Renal cortical epithelial cell (primary cell): ENCODE data around the gene CLEC17A. TPM values are rescaled to one million over a fixed set of nuclear protein-coding genes. Genes with fewer than 3 reads are reported as not detected.
"Not testable (repeated sequence)": the region's sequence is repeated elsewhere in the genome, so short reads cannot be mapped to it uniquely, and the experiment has no call there.

Experiments used
- DNase-seq: peaks from one replicate; pipeline ENCODE4 v3.0.0-alpha.2; 2011; ENCODE audit warnings: low read depth
- total RNA-seq: library from RNA; depleted of rRNA; stranded (reverse); fragments of >200 nt; gene quantifications from 2 replicates; pipeline ENCODE4 v1.2.3, GENCODE V29; 2014

CLEC17A gene
- total RNA-seq, 1 donor from 2014 or later = not detected

GRCh38 chr19:14580623-14581237 is 2.2 kb upstream of the CLEC17A start:
- DNase-seq = no peak

GRCh38 chr19:14584372-14584771 is 1.5 kb downstream of the CLEC17A start:
- DNase-seq = not testable (repeated sequence)

GRCh38 chr19:14585187-14585586 is 2.3 kb downstream of the CLEC17A start:
- not testable (repeated sequence) for DNase-seq

GRCh38 chr19:14589433-14589832 is 6.5 kb downstream of the CLEC17A start:
- not testable (repeated sequence) for DNase-seq

- no peak for DNase-seq
These were observed 12.7 kb downstream of the CLEC17A start for GRCh38 chr19:14595558-14595957.

GRCh38 chr19:14599548-14600147 is 16.8 kb downstream of the CLEC17A start:
- no peak for DNase-seq

- DNase-seq = no peak
These were observed 21.1 kb downstream of the CLEC17A start for GRCh38 chr19:14603990-14604387.

GRCh38 chr19:14606627-14607026 is 23.7 kb downstream of the CLEC17A start:
- no peak for DNase-seq

- no peak for DNase-seq
These were observed 28.2 kb downstream of the CLEC17A start for GRCh38 chr19:14611051-14611450.

- not testable (repeated sequence) for DNase-seq
These were observed 29.4 kb downstream of the CLEC17A start for GRCh38 chr19:14612242-14612641.

GRCh38 chr19:14612657-14613056 is 29.8 kb downstream of the CLEC17A start:
- no peak for DNase-seq

- DNase-seq = not testable (repeated sequence)
These were observed 30.7 kb downstream of the CLEC17A start for GRCh38 chr19:14613399-14614098.

GRCh38 chr19:14614099-14614412 is 31.2 kb downstream of the CLEC17A start:
- DNase-seq = no peak

GRCh38 chr19:14615623-14616022 is 32.7 kb downstream of the CLEC17A start:
- DNase-seq = no peak

- no peak for DNase-seq
These were observed 33.5 kb downstream of the CLEC17A start for GRCh38 chr19:14616407-14616806.

- DNase-seq = no peak
These were observed 36.5 kb downstream of the CLEC17A start for GRCh38 chr19:14619404-14619803.

GRCh38 chr19:14624491-14624890 is 41.6 kb downstream of the CLEC17A start:
- not testable (repeated sequence) for DNase-seq

GRCh38 chr19:14629557-14629956 is 46.7 kb downstream of the CLEC17A start:
- no peak for DNase-seq

GRCh38 chr19:14632286-14632685 is 49.4 kb downstream of the CLEC17A start:
- peak; percentile 2 for DNase-seq

GRCh38 chr19:14639536-14640277 is 56.8 kb downstream of the CLEC17A start:
- DNase-seq = no peak

GRCh38 chr19:14648506-14648905 is 65.6 kb downstream of the CLEC17A start:
- DNase-seq = no peak

GRCh38 chr19:14649020-14649419 is 66.1 kb downstream of the CLEC17A start:
- no peak for DNase-seq

GRCh38 chr19:14650161-14650560 is 67.3 kb downstream of the CLEC17A start:
- DNase-seq = no peak
